Keratinocyte (primary cell): ENCODE data around the gene EXOC4. TPM values are rescaled to one million over a fixed set of nuclear protein-coding genes. Genes with fewer than 3 reads are reported as not detected.

ENCODE experiments used
- DNase-seq: peaks from one replicate; pipeline ENCODE4 v3.0.0-alpha.2; 2011; ENCODE audit warnings: low read depth, missing footprints, low spot score
- FAIRE-seq: peaks from 2 replicates; lab custom pipeline; 2011; peaks lifted over from hg19 to GRCh38; lab: Jason Lieb, UNC
- H2AFZ ChIP-seq: 2 replicates; pipeline ENCODE4 v1.6.0; 2012; ENCODE audit warnings: low read length, control low read depth, inconsistent platforms; ENCODE audit not compliant: control insufficient read depth
- H3K27ac ChIP-seq: 2 replicates; pipeline ENCODE4 v1.5.1; 2011; ENCODE audit warnings: low read length; ENCODE audit not compliant: control insufficient read depth, insufficient read depth
- H3K27me3 ChIP-seq: 3 replicates; pipeline ENCODE4 v1.6.0; 2011; ENCODE audit warnings: low read length; ENCODE audit not compliant: control insufficient read depth, insufficient read depth; ENCODE audit errors: extremely low read depth
- H3K36me3 ChIP-seq, 2 experiments: 2 replicates in 1 of 2; 3 replicates in 1 of 2; pipeline ENCODE4 v1.5.1; 2011; ENCODE audit warnings: low read length in 2 of 2, mild to moderate bottlenecking in 1 of 2; ENCODE audit not compliant: control insufficient read depth in 2 of 2, insufficient read depth in 2 of 2; ENCODE audit errors: extremely low read depth in 1 of 2
- H3K4me1 ChIP-seq: 3 replicates; pipeline ENCODE4 v1.5.1; 2011; ENCODE audit warnings: low read length; ENCODE audit not compliant: control insufficient read depth, insufficient read depth; ENCODE audit errors: extremely low read depth
- H3K4me2 ChIP-seq: 3 replicates; pipeline ENCODE4 v1.6.0; 2011; ENCODE audit warnings: low read depth, low read length; ENCODE audit not compliant: control insufficient read depth, insufficient read depth; ENCODE audit errors: extremely low read depth
- H3K4me3 ChIP-seq, 3 experiments: fragments of 200-600 bp in 1 of 3; sonication (generic) in 1 of 3; 2 replicates in 2 of 3; 3 replicates in 1 of 3; pipeline ENCODE4 v1.5.1; 2011 to 2016; ENCODE audit warnings: low read length in 3 of 3, mild to moderate bottlenecking in 3 of 3, control low read depth in 2 of 3, inconsistent platforms in 1 of 3, low read depth in 1 of 3, mixed read lengths in 1 of 3, mixed run types in 1 of 3, moderate library complexity in 1 of 3; ENCODE audit not compliant: control insufficient read depth in 2 of 3, insufficient read depth in 2 of 3; ENCODE audit errors: extremely low read depth in 1 of 3
- H3K79me2 ChIP-seq: 2 replicates; pipeline ENCODE4 v1.6.0; 2012; ENCODE audit warnings: low read length; ENCODE audit not compliant: control insufficient read depth, insufficient read depth
- H3K9ac ChIP-seq: 3 replicates; pipeline ENCODE4 v1.6.0; 2011; ENCODE audit warnings: low read length; ENCODE audit not compliant: control insufficient read depth, insufficient read depth; ENCODE audit errors: extremely low read depth
- H3K9me1 ChIP-seq: 3 replicates; pipeline ENCODE4 v1.6.0; 2011; ENCODE audit warnings: low read length; ENCODE audit not compliant: control insufficient read depth, insufficient read depth; ENCODE audit errors: extremely low read depth
- H3K9me3 ChIP-seq: 2 replicates; pipeline ENCODE4 v1.5.1; 2012; ENCODE audit warnings: low read depth, low read length; ENCODE audit not compliant: control insufficient read depth
- H4K20me1 ChIP-seq: 3 replicates; pipeline ENCODE4 v1.6.0; 2011; ENCODE audit warnings: low read length; ENCODE audit not compliant: control insufficient read depth, insufficient read depth; ENCODE audit errors: extremely low read depth
- CTCF ChIP-seq, 3 experiments: IDR thresholded peaks in 1 of 3; conservative IDR thresholded peaks in 1 of 3; optimal IDR thresholded peaks in 1 of 3; 2 replicates in 2 of 3; 3 replicates in 1 of 3; pipeline versions ENCODE3 to v1.5.1; 2011; ENCODE audit warnings: low read length in 3 of 3, mild to moderate bottlenecking in 3 of 3, moderate library complexity in 2 of 3, control low read depth in 1 of 3, inconsistent platforms in 1 of 3; ENCODE audit not compliant: insufficient read depth in 2 of 3; ENCODE audit errors: extremely low read depth in 1 of 3
- EZH2 ChIP-seq: IDR thresholded peaks from one replicate; pipeline ENCODE4 v1.6.1; 2012; ENCODE audit warnings: inconsistent platforms, mild to moderate bottlenecking, low read length, moderate library complexity
- dilution Hi-C: fragments of 300-500 bp; cut with MboI; formaldehyde crosslinking; loops from one replicate; pipeline ENCODE4 v1.7.0; 2020; ENCODE audit warnings: low sequenced_read_pairs; ENCODE audit not compliant: extremely low pct_ligation_motif_present
- polyA plus RNA-seq, 5 experiments: library from polyadenylated mRNA; depleted of rRNA in 3 of 5; stranded (reverse) in 3 of 5; stranded (forward) in 1 of 5; unstranded in 1 of 5; fragments of >200 nt; gene quantifications; 1 replicate in 1 of 5; 2 replicates in 3 of 5; 3 replicates in 1 of 5; pipeline versions ENCODE4 v1.2.1 to v1.2.3, GENCODE V29; 2011 to 2012; ENCODE audit warnings: missing spikeins in 2 of 5, low read depth in 1 of 5, low replicate concordance in 1 of 5

The EXOC4 gene
- polyA plus RNA-seq, 1 donor (not counting 4 experiments of a cell fraction or from before 2014, with no cell fraction given): 52.6 TPM

- DNase-seq (no peak), FAIRE-seq (no peak)
- H2AFZ ChIP-seq: no peak overlapping the region
- H3K4me3 ChIP-seq: no peak overlapping the region
- H3K9ac ChIP-seq: no peak overlapping the region
- peaks cover 0 to 1% of the 10 kb centered on the region in 2 experiments for H3K36me3 ChIP-seq
- dilution Hi-C loops: no loop called here
- no peaks in the 10 kb centered on the region for H3K79me2 ChIP-seq
- no peaks in the 10 kb centered on the region for H3K9me3 ChIP-seq
- no peaks in the 10 kb centered on the region for H3K9me1 ChIP-seq
- no peaks in the 10 kb centered on the region for H3K27me3 ChIP-seq
- no peak overlapping the region for H3K27ac ChIP-seq
- TF ChIP-seq CTCF (optimal IDR thresholded peaks at IDR 0.05 in 1 of 3, IDR thresholded peaks at IDR 0.05 in 1 of 3, conservative IDR thresholded peaks at IDR 0.05 in 1 of 3; ENCODE audit: extremely low read depth in 1 of 3, insufficient read depth in 2 of 3, low read length in 3 of 3) (no peak), EZH2 (no peak)
- H4K20me1 ChIP-seq: no peaks in the 10 kb centered on the region
- H3K4me1 ChIP-seq: no peaks in the 10 kb centered on the region
- H3K4me2 ChIP-seq: no peak overlapping the region
Observed at GRCh38 chr7:134014935-134015334, 762.1 kb downstream of the EXOC4 start.

- Histone ChIP-seq H3K4me2 (no peak overlapping the region), H3K4me3 (no peak overlapping the region), H3K36me3 (peaks cover 0 to 1% of the 10 kb centered on the region in 2 experiments), H3K79me2 (no peaks in the 10 kb centered on the region), H3K27ac (no peak overlapping the region), H3K4me1 (no peaks in the 10 kb centered on the region), H3K27me3 (no peaks in the 10 kb centered on the region), H4K20me1 (no peaks in the 10 kb centered on the region), H2AFZ (no peak overlapping the region), H3K9ac (no peak overlapping the region), H3K9me3 (no peaks in the 10 kb centered on the region), H3K9me1 (no peaks in the 10 kb centered on the region)
- TF ChIP-seq EZH2 (no peak), CTCF (optimal IDR thresholded peaks at IDR 0.05 in 1 of 3, IDR thresholded peaks at IDR 0.05 in 1 of 3, conservative IDR thresholded peaks at IDR 0.05 in 1 of 3; ENCODE audit: extremely low read depth in 1 of 3, insufficient read depth in 2 of 3, low read length in 3 of 3) (peak; percentile 69 to 81 (median 80))
- DNase-seq (no peak), FAIRE-seq (peak; percentile 57)
- dilution Hi-C loops: no loop called here
Observed at GRCh38 chr7:134016223-134016941, 763.5 kb downstream of the EXOC4 start.
